ENCODE results near the gene APOA4. TPM values are rescaled to one million over a fixed set of nuclear protein-coding genes. Genes with fewer than 3 reads are reported as not detected.

Gene APOA4
- total RNA-seq, 2 donors from 2014 or later = 0.35 to 0.38 TPM

DNA sequence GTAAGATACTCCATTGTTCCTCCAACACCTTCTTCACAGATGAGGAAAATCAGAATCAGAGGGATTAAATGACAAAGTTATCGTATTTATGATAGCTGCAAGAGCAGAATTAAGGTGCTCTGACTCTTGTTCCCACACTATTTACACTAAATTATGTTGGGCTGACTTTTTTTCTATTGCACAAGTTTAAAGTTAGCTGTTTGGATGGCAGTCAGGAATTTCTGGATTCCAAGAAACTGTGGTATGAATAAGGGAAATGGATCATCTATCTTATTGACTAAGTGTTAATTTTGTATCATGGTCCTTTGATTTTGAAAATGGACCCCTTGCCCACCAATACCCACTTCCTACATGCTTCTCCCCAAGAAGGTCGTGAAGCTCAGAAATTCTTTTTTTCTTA lies 34.2 kb upstream of the APOA4 start:
- Histone ChIP-seq H3K36me3 (ENCODE audit: control insufficient read depth, insufficient read depth, low read length) (peaks cover 80% of the 10 kb centered on the region), H3K4me1 (ENCODE audit: control insufficient read depth, insufficient read depth, low read length) (peaks cover 4% of the 10 kb centered on the region), H3K9ac (ENCODE audit: extremely low read depth, low read length, poor library complexity, severe bottlenecking) (no peak overlapping the region), H3K27ac (ENCODE audit: low read depth, low read length) (no peak overlapping the region), H3K9me3 (ENCODE audit: control insufficient read depth, low read length) (peaks cover 3% of the 10 kb centered on the region), H3K27me3 (ENCODE audit: control insufficient read depth, insufficient read depth, low read length, poor library complexity, severe bottlenecking) (no peaks in the 10 kb centered on the region), H3K4me3 (ENCODE audit: low read length) (no peak overlapping the region)
- H3K9me3 Mint-ChIP-seq = no peaks in the 10 kb centered on the region
- H3K4me1 Mint-ChIP-seq = peaks cover 11% of the 10 kb centered on the region
- no peaks in the 10 kb centered on the region for H3K27me3 Mint-ChIP-seq (ENCODE audit: insufficient read depth)
- TF ChIP-seq CTCF (conservative IDR thresholded peaks at IDR 0.05) = no peak
- H3K27ac Mint-ChIP-seq = no peak overlapping the region
- H3K4me3 Mint-ChIP-seq = no peak overlapping the region
- 95 to 100% methylated on average over 2 of the region's 2 CpGs for WGBS, 2 experiments (ENCODE audit: insufficient coverage in 1 of 2, insufficient read length in 1 of 2)
- no peak for DNase-seq
- H3K36me3 Mint-ChIP-seq (ENCODE audit: low read depth) = peaks cover 75% of the 10 kb centered on the region

GRCh38 chr11:116856423-116856822 lies 33.3 kb upstream of the APOA4 start:
- H3K27ac ChIP-seq (ENCODE audit: low read depth, low read length) = no peak overlapping the region
- H3K36me3 ChIP-seq (ENCODE audit: control insufficient read depth, insufficient read depth, low read length) = peaks cover 72% of the 10 kb centered on the region
- H3K4me1 ChIP-seq (ENCODE audit: control insufficient read depth, insufficient read depth, low read length) = peaks cover 4% of the 10 kb centered on the region
- WGBS, 2 experiments (ENCODE audit: insufficient coverage in 1 of 2, insufficient read length in 1 of 2) = 83 to 100% methylated on average over 2 to 5 of the region's 5 CpGs
- H3K27me3 ChIP-seq (ENCODE audit: control insufficient read depth, insufficient read depth, low read length, poor library complexity, severe bottlenecking) = no peaks in the 10 kb centered on the region
- H3K4me3 ChIP-seq (ENCODE audit: low read length) = no peak overlapping the region
- no peaks in the 10 kb centered on the region for H3K27me3 Mint-ChIP-seq (ENCODE audit: insufficient read depth)
- no peak for DNase-seq
- H3K36me3 Mint-ChIP-seq (ENCODE audit: low read depth) = peaks cover 71% of the 10 kb centered on the region
- no peak overlapping the region for H3K4me3 Mint-ChIP-seq
- no peak overlapping the region for H3K27ac Mint-ChIP-seq
- H3K9ac ChIP-seq (ENCODE audit: extremely low read depth, low read length, poor library complexity, severe bottlenecking) = no peak overlapping the region
- no peaks in the 10 kb centered on the region for H3K9me3 Mint-ChIP-seq
- no peak for TF ChIP-seq CTCF (conservative IDR thresholded peaks at IDR 0.05)
- peaks cover 11% of the 10 kb centered on the region for H3K4me1 Mint-ChIP-seq
- H3K9me3 ChIP-seq (ENCODE audit: control insufficient read depth, low read length) = peaks cover 3% of the 10 kb centered on the region

GRCh38 chr11:116855413-116855812 lies 32.3 kb upstream of the APOA4 start:
- Histone ChIP-seq H3K27me3 (ENCODE audit: control insufficient read depth, insufficient read depth, low read length, poor library complexity, severe bottlenecking) (no peaks in the 10 kb centered on the region), H3K9ac (ENCODE audit: extremely low read depth, low read length, poor library complexity, severe bottlenecking) (no peak overlapping the region), H3K36me3 (ENCODE audit: control insufficient read depth, insufficient read depth, low read length) (peaks cover 62% of the 10 kb centered on the region), H3K27ac (ENCODE audit: low read depth, low read length) (no peak overlapping the region), H3K4me3 (ENCODE audit: low read length) (no peak overlapping the region), H3K9me3 (ENCODE audit: control insufficient read depth, low read length) (peaks cover 3% of the 10 kb centered on the region), H3K4me1 (ENCODE audit: control insufficient read depth, insufficient read depth, low read length) (peaks cover 4% of the 10 kb centered on the region)
- Mint-ChIP-seq H3K9me3 (no peaks in the 10 kb centered on the region), H3K4me3 (no peak overlapping the region), H3K27me3 (ENCODE audit: insufficient read depth) (no peaks in the 10 kb centered on the region), H3K36me3 (ENCODE audit: low read depth) (peaks cover 66% of the 10 kb centered on the region), H3K27ac (no peak overlapping the region), H3K4me1 (peaks cover 11% of the 10 kb centered on the region)
- no peak for DNase-seq
- no peak for TF ChIP-seq CTCF (conservative IDR thresholded peaks at IDR 0.05)
- 95 to 100% methylated on average over 5 to 7 of the region's 7 CpGs for WGBS, 2 experiments (ENCODE audit: insufficient coverage in 1 of 2, insufficient read length in 1 of 2)
